B cell (primary cell): ENCODE data around the gene MBP. TPM values are rescaled to one million over a fixed set of nuclear protein-coding genes. Genes with fewer than 3 reads are reported as not detected.

ENCODE experiments used
- ATAC-seq: fragments of 200-7000 bp; cut with Tn5 transposase; one replicate; pipeline ENCODE4 v1.10.0; 2021; ENCODE audit warnings: low read depth, mild to moderate bottlenecking, moderate number of reproducible peaks, moderate library complexity
- CTCF ChIA-PET: fragments of 350-600 bp; sonication (Branson Sonifier 250); formaldehyde crosslinking; loops from one replicate; lab custom pipeline; 2021; ENCODE audit warnings: antibody characterized with exemption, inconsistent platforms; lab: Charles Lee
- POLR2A ChIA-PET: fragments of 350-600 bp; sonication (Branson Sonifier 250); formaldehyde crosslinking; loops from one replicate; lab custom pipeline; 2021; ENCODE audit warnings: antibody characterized with exemption; lab: Charles Lee
- DNase-seq: peaks from one replicate; pipeline ENCODE4 v3.0.0; 2013
- H2AFZ ChIP-seq: 2 replicates; pipeline ENCODE4 v1.6.1; 2012; ENCODE audit warnings: mild to moderate bottlenecking, low read depth, low read length; ENCODE audit not compliant: insufficient read depth, poor library complexity, severe bottlenecking
- H3K27ac ChIP-seq, 2 donors: 1 replicate in 1 of 2; 2 replicates in 1 of 2; pipeline ENCODE4 v1.5.1; 2012 to 2013; ENCODE audit warnings: low read length in 2 of 2, mild to moderate bottlenecking in 2 of 2, moderate library complexity in 1 of 2
- H3K27me3 ChIP-seq, 4 experiments: fragments of 200-600 bp in 1 of 4; sonication (generic) in 1 of 4; replicated peaks in 1 of 4; 1 replicate in 2 of 4; 2 replicates in 2 of 4; pipeline versions ENCODE4 v1.6.1 to v1.7.0; 2013 to 2016; ENCODE audit warnings: low read length in 3 of 4, mild to moderate bottlenecking in 2 of 4, mixed read lengths in 1 of 4, moderate library complexity in 1 of 4; ENCODE audit not compliant: insufficient read depth in 4 of 4, control insufficient read depth in 3 of 4; ENCODE audit errors: control extremely low read depth in 1 of 4
- H3K36me3 ChIP-seq, 2 experiments: replicated peaks in 1 of 2; 1 replicate in 1 of 2; 2 replicates in 1 of 2; pipeline versions ENCODE4 v1.6.1 to v1.7.1; 2013; ENCODE audit warnings: low read length in 1 of 2; ENCODE audit not compliant: insufficient read depth in 2 of 2, control insufficient read depth in 1 of 2; ENCODE audit errors: control extremely low read depth in 1 of 2, extremely low read depth in 1 of 2
- H3K4me1 ChIP-seq, 2 donors: fragments of 200-600 bp in 1 of 2; sonication (generic) in 1 of 2; 1 replicate in 1 of 2; 2 replicates in 1 of 2; pipeline versions ENCODE4 v1.5.1 to v1.6.1; 2013 to 2017; ENCODE audit warnings: low read length in 2 of 2; ENCODE audit not compliant: control insufficient read depth in 2 of 2, insufficient read depth in 2 of 2
- H3K4me2 ChIP-seq: replicated peaks from 2 replicates; pipeline ENCODE3; 2012; ENCODE audit warnings: mild to moderate bottlenecking, low read depth, low read length; ENCODE audit not compliant: poor library complexity, severe bottlenecking
- H3K4me3 ChIP-seq, 5 experiments: fragments of 200-600 bp in 1 of 5; sonication (generic) in 1 of 5; 1 replicate in 3 of 5; 2 replicates in 2 of 5; pipeline versions ENCODE4 v1.5.1 to v1.7.0; 2011 to 2016; ENCODE audit warnings: low read length in 4 of 5, mild to moderate bottlenecking in 4 of 5, low read depth in 2 of 5, control low read depth in 1 of 5, moderate library complexity in 1 of 5; ENCODE audit not compliant: insufficient read depth in 1 of 5; ENCODE audit errors: control extremely low read depth in 1 of 5, extremely low read depth in 1 of 5
- H3K79me2 ChIP-seq: fragments of 200-600 bp; sonication (generic); one replicate; pipeline ENCODE4 v1.6.0; 2016; ENCODE audit warnings: low read length; ENCODE audit not compliant: control insufficient read depth, insufficient read depth
- H3K9ac ChIP-seq: fragments of 200-600 bp; sonication (generic); 2 replicates; pipeline ENCODE4 v1.6.1; 2017; ENCODE audit warnings: mild to moderate bottlenecking, low read length, moderate library complexity
- H3K9me3 ChIP-seq, 3 donors: one replicate each; pipeline versions ENCODE4 v1.6.1 to v1.7.1; 2013; ENCODE audit warnings: low read length in 2 of 3; ENCODE audit not compliant: control insufficient read depth in 2 of 3, insufficient read depth in 1 of 3; ENCODE audit errors: control extremely low read depth in 1 of 3
- H4K20me1 ChIP-seq: 2 replicates; pipeline ENCODE4 v1.6.0; 2012; ENCODE audit warnings: mild to moderate bottlenecking, low read length; ENCODE audit not compliant: insufficient read depth, control insufficient read depth, poor library complexity, severe bottlenecking
- H3K27ac Mint-ChIP-seq: one replicate; pipeline ENCODE4 v1.8.0; 2021; ENCODE audit warnings: mixed read lengths
- H3K27me3 Mint-ChIP-seq: one replicate; pipeline ENCODE4 v1.8.0; 2021; ENCODE audit warnings: mixed read lengths
- H3K4me1 Mint-ChIP-seq: one replicate; pipeline ENCODE4 v1.8.0; 2021; ENCODE audit warnings: mixed read lengths
- H3K4me3 Mint-ChIP-seq: one replicate; pipeline ENCODE4 v1.8.0; 2021; ENCODE audit warnings: mixed read lengths
- H3K9me3 Mint-ChIP-seq: one replicate; pipeline ENCODE4 v1.8.0; 2022; ENCODE audit warnings: mixed read lengths; ENCODE audit not compliant: insufficient read depth
- EZH2 ChIP-seq: IDR thresholded peaks from 2 replicates; pipeline ENCODE4 v1.6.1; 2012; ENCODE audit warnings: borderline replicate concordance, low read depth, mild to moderate bottlenecking, moderate library complexity, low read length; ENCODE audit not compliant: insufficient read depth, poor library complexity, severe bottlenecking
- WGBS: methylation state at CpG from one replicate; pipeline ENCODE4 v1.1.5; 2013; ENCODE audit warnings: missing lambda C conversion rate; ENCODE audit not compliant: insufficient coverage; 5-methylcytosine and 5-hydroxymethylcytosine counted together
- intact Hi-C: fragments of 100-400 bp; cut with micrococcal nuclease; formaldehyde crosslinking; loops from one replicate; pipeline ENCODE4 v1.10.0; 2022
- polyA plus RNA-seq: library from polyadenylated mRNA; depleted of rRNA; stranded (reverse); fragments of >200 nt; gene quantifications from 2 replicates; pipeline ENCODE4 v1.2.3, GENCODE V29; 2012
- total RNA-seq, 2 donors: library from RNA; stranded (reverse); fragments of 120-200 nt in 1 of 2; gene quantifications; 1 replicate in 1 of 2; 2 replicates in 1 of 2; pipeline versions ENCODE4 v1.2.3 to v1.2.4, GENCODE V29; 2013 to 2022
- TF ChIP-seq, protein P1 (sequence below): fragments of 200-600 bp; IDR thresholded peaks from one replicate; pipeline ENCODE4 v1.8.0; 2022; ENCODE audit warnings: antibody characterized with exemption, mild to moderate bottlenecking

Gene MBP
- total and polyA plus RNA-seq, 2 donors (not counting 1 experiment from before 2014, with no cell fraction given), result 30.1 to 192 TPM

GRCh38 chr18:77001041-77001440 lies 131.5 kb downstream of the MBP start:
- CTCF ChIA-PET, result interaction anchor here (0.9 to 7.6 kb wide), 39 partner anchors 8 to 468 kb away, joined by 3 to 167 read pairs (median 7); no protein-coding TSS in a partner anchor

GRCh38 chr18:77000527-77000926 lies 132.1 kb downstream of the MBP start:
- H3K27ac ChIP-seq, result no peak overlapping the region
- peak; percentile 70 for DNase-seq
- Mint-ChIP-seq H3K4me3 (no peak overlapping the region), H3K27me3 (no peaks in the 10 kb centered on the region), H3K27ac (peak overlapping the region; percentile 61), H3K9me3 (no peaks in the 10 kb centered on the region), H3K4me1 (peaks cover 22% of the 10 kb centered on the region)
- ChIA-PET CTCF (interaction anchor here (0.7 to 7.6 kb wide), 53 partner anchors 9 to 471 kb away, joined by 3 to 167 read pairs (median 5); no protein-coding TSS in a partner anchor), POLR2A (no interaction called here)
- 71% methylated on average over 4 of the region's 11 CpGs for WGBS
- H3K4me3 ChIP-seq, result no peak overlapping the region
- peaks cover 12 to 19% of the 10 kb centered on the region in 2 donors for H3K4me1 ChIP-seq
- no peak for TF ChIP-seq EZH2
- TF ChIP-seq, protein P1, sequence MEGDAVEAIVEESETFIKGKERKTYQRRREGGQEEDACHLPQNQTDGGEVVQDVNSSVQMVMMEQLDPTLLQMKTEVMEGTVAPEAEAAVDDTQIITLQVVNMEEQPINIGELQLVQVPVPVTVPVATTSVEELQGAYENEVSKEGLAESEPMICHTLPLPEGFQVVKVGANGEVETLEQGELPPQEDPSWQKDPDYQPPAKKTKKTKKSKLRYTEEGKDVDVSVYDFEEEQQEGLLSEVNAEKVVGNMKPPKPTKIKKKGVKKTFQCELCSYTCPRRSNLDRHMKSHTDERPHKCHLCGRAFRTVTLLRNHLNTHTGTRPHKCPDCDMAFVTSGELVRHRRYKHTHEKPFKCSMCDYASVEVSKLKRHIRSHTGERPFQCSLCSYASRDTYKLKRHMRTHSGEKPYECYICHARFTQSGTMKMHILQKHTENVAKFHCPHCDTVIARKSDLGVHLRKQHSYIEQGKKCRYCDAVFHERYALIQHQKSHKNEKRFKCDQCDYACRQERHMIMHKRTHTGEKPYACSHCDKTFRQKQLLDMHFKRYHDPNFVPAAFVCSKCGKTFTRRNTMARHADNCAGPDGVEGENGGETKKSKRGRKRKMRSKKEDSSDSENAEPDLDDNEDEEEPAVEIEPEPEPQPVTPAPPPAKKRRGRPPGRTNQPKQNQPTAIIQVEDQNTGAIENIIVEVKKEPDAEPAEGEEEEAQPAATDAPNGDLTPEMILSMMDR, result peak; percentile 99
- ATAC-seq, result peak; percentile 57
- no peaks in the 10 kb centered on the region for H3K36me3 ChIP-seq
- H3K27me3 ChIP-seq, result peaks cover 0 to 2% (median 0%) of the 10 kb centered on the region in 4 experiments
- peak overlapping the region; percentile 26 for H3K4me2 ChIP-seq
- H2AFZ ChIP-seq, result no peak overlapping the region
- H4K20me1 ChIP-seq, result no peaks in the 10 kb centered on the region
- H3K79me2 ChIP-seq, result no peaks in the 10 kb centered on the region
- H3K9ac ChIP-seq, result no peak overlapping the region
- no peaks in the 10 kb centered on the region for H3K9me3 ChIP-seq
- intact Hi-C loops, result loop anchor here (1.0 kb wide), 4 partner anchors 55 to 133 kb away; no protein-coding TSS in a partner anchor

More at GRCh38 chr18:77001041-77001440, 131.5 kb downstream of the MBP start:
- no peak overlapping the region for H3K27ac ChIP-seq
- H3K9me3 ChIP-seq, result no peaks in the 10 kb centered on the region
- no peak overlapping the region for H3K4me2 ChIP-seq
- 93% methylated on average over 19 of the region's 19 CpGs for WGBS
- Mint-ChIP-seq H3K4me3 (no peak overlapping the region), H3K27me3 (no peaks in the 10 kb centered on the region), H3K27ac (peak overlapping the region; percentile 37), H3K4me1 (peaks cover 22% of the 10 kb centered on the region), H3K9me3 (no peaks in the 10 kb centered on the region)
- peaks cover 0 to 2% (median 0%) of the 10 kb centered on the region in 4 experiments for H3K27me3 ChIP-seq
- no peaks in the 10 kb centered on the region for H3K79me2 ChIP-seq
- peaks cover 12 to 19% of the 10 kb centered on the region in 2 donors for H3K4me1 ChIP-seq
- DNase-seq (no peak), ATAC-seq (no peak)
- no peak overlapping the region for H2AFZ ChIP-seq
- intact Hi-C loops, result no loop called here
- TF ChIP-seq, protein P1, result no peak
- TF ChIP-seq EZH2, result no peak
- no peak overlapping the region for H3K4me3 ChIP-seq
- POLR2A ChIA-PET, result interaction anchor here (0.6 kb wide), 1 partner anchor 310 kb away, joined by 4 read pairs; no protein-coding TSS in a partner anchor
- H3K9ac ChIP-seq, result no peak overlapping the region
- H3K36me3 ChIP-seq, result no peaks in the 10 kb centered on the region
- H4K20me1 ChIP-seq, result no peaks in the 10 kb centered on the region
